Esophagus mucosa (tissue), 1 donor: ENCODE measurements around the gene GDF9. TPM values are rescaled to one million over a fixed set of nuclear protein-coding genes. Genes with fewer than 3 reads are reported as not detected.

Experiments used
- ATAC-seq: fragments of 200-7000 bp; cut with Tn5 transposase; one replicate; pipeline ENCODE4 v1.9.1; 2020
- total RNA-seq: library from RNA; stranded (reverse); gene quantifications from one replicate; pipeline ENCODE4 v1.2.4, GENCODE V29; 2023
- donor health status: DM: yes; HTN: yes; CAD: no.

The GDF9 gene
- total RNA-seq, 1 donor from 2014 or later: 0.36 TPM

DNA sequence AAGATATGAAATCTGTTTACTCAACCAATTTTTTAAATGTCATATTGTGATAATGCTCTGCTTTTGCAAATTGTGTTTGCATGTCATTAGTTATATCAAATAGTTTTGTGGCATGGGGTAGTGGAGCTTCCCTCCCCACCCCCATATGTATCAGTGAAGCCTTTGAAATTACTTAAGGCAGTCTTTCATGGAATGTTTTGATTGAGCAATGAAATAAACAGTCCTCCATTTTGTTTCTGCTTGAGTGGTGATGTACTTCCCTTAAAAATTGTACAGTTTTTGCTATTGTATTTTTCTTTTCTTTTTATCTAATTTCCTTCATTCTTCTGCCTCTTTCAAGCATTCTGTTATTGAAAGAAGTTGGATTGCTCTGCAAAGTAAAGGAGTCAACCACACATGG, 49.7 kb downstream of the GDF9 start:
- no peak for ATAC-seq

DNA sequence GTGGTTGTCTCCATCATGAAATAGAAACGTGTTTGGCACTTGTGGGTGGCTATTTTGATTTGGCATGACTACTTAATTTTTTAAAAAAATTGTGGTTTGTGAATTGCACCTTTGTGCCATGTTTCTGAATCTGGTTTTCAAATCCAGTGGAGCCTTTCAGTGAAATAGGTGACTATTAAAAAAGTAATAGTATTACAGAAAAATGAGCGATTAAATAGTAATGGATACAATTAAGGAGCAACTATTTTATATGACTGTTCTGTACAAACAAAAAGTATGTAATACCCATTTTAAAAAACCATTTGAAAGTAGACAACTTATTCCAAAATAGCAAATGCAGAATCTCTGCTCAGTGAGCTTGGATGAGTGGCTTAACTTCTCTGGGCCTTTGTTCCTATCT, 50.2 kb downstream of the GDF9 start:
- ATAC-seq: no peak

DNA sequence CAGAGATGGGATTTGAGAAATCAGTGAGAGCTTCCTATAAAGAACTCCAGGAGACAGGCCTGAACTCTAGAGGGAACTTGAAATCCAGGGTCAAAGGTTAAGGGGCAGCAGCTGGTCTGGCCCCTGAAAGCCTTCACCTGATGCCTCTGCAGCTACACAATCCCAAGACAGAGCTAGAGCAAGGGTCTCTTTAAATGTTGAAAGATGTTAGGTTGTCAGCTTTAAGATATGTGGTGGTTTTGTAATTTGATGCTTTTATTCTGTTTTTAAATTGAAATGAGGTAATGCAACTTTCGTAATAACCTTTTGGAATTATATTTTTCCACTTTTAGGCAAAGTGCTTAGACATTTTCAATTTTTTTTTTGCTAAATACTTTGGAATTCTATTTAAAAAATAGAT, 50.8 kb downstream of the GDF9 start:
- no peak for ATAC-seq

DNA sequence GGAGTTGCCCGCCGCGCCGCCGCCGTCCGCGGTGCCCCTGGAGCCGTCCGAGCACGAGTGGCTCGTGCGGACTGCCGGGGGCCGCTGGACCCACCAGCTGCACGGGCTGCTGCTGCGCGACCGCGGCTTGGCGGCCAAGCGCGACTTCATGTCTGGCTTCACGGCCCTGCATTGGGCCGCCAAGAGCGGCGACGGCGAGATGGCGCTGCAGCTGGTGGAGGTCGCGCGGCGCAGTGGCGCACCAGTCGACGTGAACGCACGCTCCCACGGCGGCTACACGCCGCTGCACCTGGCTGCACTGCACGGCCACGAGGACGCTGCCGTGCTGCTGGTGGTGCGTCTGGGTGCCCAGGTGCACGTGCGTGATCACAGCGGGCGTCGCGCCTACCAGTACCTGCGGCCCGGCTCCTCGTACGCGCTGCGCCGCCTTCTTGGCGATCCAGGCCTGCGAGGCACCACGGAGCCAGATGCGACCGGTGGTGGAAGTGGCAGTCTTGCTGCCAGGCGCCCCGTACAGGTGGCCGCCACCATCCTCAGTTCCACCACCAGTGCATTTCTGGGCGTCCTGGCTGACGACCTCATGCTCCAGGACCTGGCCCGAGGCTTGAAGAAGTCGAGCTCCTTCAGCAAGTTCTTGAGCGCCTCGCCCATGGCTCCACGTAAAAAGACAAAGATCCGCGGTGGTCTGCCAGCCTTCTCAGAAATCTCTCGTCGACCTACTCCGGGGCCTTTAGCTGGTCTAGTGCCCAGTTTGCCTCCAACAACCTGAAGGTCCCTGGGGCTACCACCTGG, 51.6 kb downstream of the GDF9 start:
- no peak for ATAC-seq

DNA sequence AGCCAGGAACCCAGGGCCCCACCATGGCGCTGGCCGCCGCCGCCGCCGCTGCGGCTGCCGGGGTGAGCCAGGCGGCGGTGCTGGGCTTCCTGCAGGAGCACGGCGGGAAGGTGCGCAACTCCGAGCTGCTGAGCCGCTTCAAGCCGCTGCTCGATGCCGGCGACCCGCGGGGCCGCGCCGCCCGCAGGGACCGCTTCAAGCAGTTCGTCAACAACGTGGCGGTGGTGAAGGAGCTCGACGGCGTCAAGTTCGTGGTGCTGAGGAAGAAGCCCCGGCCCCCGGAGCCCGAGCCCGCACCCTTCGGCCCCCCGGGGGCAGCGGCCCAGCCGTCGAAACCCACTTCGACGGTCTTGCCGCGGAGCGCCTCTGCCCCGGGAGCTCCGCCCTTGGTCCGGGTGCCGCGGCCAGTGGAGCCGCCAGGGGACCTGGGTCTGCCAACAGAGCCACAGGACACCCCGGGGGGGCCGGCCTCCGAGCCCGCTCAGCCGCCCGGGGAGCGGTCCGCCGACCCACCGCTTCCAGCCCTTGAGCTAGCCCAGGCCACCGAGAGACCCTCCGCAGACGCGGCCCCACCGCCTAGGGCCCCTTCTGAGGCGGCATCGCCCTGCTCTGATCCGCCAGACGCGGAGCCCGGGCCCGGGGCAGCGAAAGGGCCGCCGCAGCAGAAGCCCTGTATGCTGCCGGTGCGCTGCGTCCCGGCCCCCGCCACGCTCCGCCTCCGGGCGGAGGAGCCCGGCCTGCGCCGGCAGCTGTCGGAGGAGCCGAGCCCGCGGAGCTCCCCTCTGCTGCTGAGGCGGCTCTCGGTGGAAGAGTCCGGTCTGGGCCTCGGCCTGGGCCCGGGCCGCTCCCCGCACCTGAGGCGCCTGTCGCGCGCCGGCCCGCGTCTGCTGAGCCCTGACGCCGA, 52.4 kb downstream of the GDF9 start:
- ATAC-seq: peak; percentile 55

DNA sequence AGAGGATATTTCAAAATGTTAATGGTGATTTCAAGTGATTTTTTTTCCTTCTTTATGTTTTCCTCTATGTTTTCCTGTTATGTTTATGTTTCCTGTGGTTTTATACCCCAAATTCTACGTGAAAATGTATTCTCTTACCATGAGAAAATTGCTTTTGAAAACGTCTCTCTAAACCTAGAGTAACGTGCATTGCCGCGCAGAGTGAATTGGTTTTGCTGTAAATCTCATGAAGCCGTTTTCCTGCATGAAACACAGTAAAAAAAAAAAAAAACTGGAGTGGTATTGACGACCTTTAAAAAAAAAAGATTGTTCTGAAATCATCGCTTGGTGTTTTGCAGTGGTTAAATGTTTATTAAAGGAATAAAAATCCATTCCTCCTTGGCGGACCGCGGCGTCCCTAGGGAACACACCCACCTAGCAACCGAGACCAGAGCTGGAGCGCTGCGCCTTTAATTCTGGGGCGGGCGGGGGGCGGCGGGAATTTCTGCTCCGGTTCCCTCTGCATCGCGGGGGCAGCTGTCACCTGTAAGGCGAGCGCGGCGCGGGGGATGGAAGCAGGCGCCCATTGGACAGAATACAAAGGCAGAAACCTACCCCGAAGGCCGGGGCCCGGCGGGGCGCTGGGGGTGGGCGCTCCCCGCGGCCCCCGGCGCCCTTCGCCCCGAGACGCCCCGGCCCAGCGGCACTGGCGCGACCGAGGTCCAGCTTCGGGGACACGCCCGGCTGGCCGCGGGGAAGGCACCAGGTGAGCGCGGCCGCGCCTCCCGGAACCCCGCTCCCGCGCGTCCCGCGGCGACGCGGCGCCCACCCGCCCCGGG, 53.3 kb downstream of the GDF9 start, which contains the start of gene SOWAHA:
Gene SOWAHA, plus strand, starts transcription at position 522 of the 818 bp plus-strand sequence. CDS start 320 bp downstream, outside the sequence.
- no peak for ATAC-seq

DNA sequence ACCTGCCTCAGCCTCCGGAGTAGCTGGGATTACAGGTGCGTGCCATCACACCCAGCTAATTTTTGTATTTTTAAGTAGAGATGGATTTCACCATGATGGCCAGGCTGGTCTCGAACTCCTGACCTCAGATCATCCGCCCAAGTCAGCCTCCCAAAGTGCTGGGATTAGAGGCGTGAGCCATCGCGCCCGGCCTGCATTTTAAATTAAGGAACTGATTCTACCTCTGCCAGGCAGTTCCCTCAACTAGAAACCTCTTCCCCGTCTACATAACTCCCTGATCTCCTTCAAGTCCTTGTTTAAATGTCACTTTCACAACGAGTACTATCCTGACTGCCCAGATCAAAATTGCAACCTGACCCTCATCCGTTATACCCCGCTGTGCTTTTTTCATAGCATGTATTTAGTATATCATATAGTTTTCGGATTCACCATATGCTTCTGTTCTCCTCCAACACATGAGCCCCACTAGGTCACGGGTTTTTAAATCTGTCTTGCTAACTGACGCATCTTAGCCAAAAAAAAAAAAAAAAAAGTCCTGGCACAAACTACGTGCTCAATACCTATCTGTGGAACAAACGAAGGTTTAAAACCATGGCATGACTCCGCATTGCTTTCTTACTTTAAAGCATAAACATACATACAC, 54.0 kb downstream of the GDF9 start:
- ATAC-seq: no peak

Other genes with a start within 250 kb of the GDF9 start
- gene IL13, start 208.3 kb downstream of the GDF9 start, total RNA-seq: not detected
- not detected for gene IL4, start 192.5 kb downstream of the GDF9 start, total RNA-seq
- gene KIF3A, start 128.9 kb downstream of the GDF9 start, total RNA-seq: 5.5 TPM
- gene CCNI2, start 119.0 kb downstream of the GDF9 start, total RNA-seq: not detected
- 46.0 TPM for gene SEPTIN8, start 89.2 kb downstream of the GDF9 start, total RNA-seq
- 0.04 TPM for gene SOWAHA, start 53.2 kb downstream of the GDF9 start, total RNA-seq
- 6.9 TPM for gene SHROOM1, start 35.8 kb downstream of the GDF9 start, total RNA-seq
- gene UQCRQ, start 173 bp upstream of the GDF9 start, total RNA-seq: 509 TPM
- gene LEAP2, start 7.2 kb upstream of the GDF9 start, total RNA-seq: 0.68 TPM
- gene AFF4, start 97.2 kb upstream of the GDF9 start, total RNA-seq: 74.3 TPM
- gene ZCCHC10, start 160.1 kb upstream of the GDF9 start, total RNA-seq: 20.1 TPM
- gene HSPA4, start 185.5 kb upstream of the GDF9 start, total RNA-seq: 107 TPM